ENCODE results near the gene THAP8.
A peak's percentile ranks its signal among the peaks of the same experiment; 100 is the strongest.

The THAP8 gene

DNA sequence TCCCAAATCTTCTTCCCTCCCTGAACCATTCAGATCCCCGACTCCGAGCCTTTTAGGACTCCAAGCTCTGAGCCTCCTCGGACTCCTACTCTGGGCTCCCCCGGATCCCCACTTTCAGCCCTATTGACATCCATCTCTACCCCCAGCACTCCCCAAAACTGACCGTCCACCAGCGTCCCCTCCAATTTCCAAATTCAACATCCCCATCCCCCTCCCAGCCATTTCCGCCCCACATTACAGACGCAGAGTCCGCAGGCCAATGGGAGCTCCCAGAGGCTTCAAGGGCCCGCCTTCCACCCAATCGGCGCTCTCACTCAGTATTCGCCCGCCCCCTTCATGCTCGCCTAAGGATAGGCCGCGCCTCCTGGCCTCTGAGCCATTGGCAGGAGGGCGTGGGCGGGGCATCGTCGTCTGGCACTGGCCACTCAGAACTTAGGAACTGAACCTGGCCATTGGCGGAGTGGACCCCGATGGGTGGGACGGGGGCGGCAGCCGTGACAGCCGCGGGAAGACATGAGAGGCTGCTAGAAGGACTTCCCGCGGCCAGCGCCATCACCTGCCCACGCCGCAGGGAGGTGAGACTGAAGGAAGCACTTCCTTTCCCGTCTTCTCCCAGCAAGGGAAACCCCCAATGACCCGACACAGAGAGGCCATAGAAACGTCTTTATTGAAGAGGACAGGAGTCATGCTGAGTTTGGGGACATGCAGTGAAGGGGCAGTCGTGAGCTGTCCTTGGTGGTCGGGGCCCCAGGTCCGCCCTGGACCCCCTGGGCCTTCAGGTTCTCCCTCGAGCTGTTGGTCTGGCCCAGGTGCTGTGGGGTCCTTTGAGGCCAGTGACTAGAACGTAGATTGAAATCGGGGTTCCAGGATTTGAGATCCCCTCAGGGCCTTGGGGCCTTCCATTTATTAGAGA lies 39.8 kb downstream of the THAP8 start, which contains the start of gene ALKBH6 (continued):
- TF ChIP-seq, protein P1, sequence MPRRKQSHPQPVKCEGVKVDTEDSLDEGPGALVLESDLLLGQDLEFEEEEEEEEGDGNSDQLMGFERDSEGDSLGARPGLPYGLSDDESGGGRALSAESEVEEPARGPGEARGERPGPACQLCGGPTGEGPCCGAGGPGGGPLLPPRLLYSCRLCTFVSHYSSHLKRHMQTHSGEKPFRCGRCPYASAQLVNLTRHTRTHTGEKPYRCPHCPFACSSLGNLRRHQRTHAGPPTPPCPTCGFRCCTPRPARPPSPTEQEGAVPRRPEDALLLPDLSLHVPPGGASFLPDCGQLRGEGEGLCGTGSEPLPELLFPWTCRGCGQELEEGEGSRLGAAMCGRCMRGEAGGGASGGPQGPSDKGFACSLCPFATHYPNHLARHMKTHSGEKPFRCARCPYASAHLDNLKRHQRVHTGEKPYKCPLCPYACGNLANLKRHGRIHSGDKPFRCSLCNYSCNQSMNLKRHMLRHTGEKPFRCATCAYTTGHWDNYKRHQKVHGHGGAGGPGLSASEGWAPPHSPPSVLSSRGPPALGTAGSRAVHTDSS (tag by site-specific recombination; IDR thresholded peaks at IDR 0.05) = no peak
- TF ChIP-seq ZBTB20 (tag by site-specific recombination; IDR thresholded peaks at IDR 0.05) = peak; percentile 55
- TF ChIP-seq SALL2 (tag by site-specific recombination; IDR thresholded peaks at IDR 0.05; ENCODE audit: borderline replicate concordance) = no peak
- peak; percentile 75 for TF ChIP-seq ZNF24 (tag by site-specific recombination; IDR thresholded peaks at IDR 0.05)
- no peak for TF ChIP-seq ZNF292 (tag by site-specific recombination; IDR thresholded peaks at IDR 0.05; ENCODE audit: borderline replicate concordance, low read depth)
- TF ChIP-seq, protein P2, sequence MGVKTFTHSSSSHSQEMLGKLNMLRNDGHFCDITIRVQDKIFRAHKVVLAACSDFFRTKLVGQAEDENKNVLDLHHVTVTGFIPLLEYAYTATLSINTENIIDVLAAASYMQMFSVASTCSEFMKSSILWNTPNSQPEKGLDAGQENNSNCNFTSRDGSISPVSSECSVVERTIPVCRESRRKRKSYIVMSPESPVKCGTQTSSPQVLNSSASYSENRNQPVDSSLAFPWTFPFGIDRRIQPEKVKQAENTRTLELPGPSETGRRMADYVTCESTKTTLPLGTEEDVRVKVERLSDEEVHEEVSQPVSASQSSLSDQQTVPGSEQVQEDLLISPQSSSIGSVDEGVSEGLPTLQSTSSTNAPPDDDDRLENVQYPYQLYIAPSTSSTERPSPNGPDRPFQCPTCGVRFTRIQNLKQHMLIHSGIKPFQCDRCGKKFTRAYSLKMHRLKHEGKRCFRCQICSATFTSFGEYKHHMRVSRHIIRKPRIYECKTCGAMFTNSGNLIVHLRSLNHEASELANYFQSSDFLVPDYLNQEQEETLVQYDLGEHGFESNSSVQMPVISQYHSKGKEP (tag by site-specific recombination; IDR thresholded peaks at IDR 0.05) = no peak
- no peak for TF ChIP-seq ZNF121 (tag by site-specific recombination; IDR thresholded peaks at IDR 0.05)
- TF ChIP-seq MYNN (tag by site-specific recombination; IDR thresholded peaks at IDR 0.05; ENCODE audit: borderline replicate concordance) = no peak
- TF ChIP-seq, protein P3, sequence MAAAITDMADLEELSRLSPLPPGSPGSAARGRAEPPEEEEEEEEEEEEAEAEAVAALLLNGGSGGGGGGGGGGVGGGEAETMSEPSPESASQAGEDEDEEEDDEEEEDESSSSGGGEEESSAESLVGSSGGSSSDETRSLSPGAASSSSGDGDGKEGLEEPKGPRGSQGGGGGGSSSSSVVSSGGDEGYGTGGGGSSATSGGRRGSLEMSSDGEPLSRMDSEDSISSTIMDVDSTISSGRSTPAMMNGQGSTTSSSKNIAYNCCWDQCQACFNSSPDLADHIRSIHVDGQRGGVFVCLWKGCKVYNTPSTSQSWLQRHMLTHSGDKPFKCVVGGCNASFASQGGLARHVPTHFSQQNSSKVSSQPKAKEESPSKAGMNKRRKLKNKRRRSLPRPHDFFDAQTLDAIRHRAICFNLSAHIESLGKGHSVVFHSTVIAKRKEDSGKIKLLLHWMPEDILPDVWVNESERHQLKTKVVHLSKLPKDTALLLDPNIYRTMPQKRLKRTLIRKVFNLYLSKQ (tag by site-specific recombination; IDR thresholded peaks at IDR 0.05; ENCODE audit: borderline replicate concordance) = no peak
- no peak for TF ChIP-seq ZNF837 (tag by site-specific recombination; IDR thresholded peaks at IDR 0.05)
- peak; percentile 88 for TF ChIP-seq KLF8 (tag by site-specific recombination; IDR thresholded peaks at IDR 0.05)
- TF ChIP-seq ZBTB7A (tag by site-specific recombination; IDR thresholded peaks at IDR 0.05; ENCODE audit: low read depth) = peak; percentile 92
- TF ChIP-seq, protein P4, sequence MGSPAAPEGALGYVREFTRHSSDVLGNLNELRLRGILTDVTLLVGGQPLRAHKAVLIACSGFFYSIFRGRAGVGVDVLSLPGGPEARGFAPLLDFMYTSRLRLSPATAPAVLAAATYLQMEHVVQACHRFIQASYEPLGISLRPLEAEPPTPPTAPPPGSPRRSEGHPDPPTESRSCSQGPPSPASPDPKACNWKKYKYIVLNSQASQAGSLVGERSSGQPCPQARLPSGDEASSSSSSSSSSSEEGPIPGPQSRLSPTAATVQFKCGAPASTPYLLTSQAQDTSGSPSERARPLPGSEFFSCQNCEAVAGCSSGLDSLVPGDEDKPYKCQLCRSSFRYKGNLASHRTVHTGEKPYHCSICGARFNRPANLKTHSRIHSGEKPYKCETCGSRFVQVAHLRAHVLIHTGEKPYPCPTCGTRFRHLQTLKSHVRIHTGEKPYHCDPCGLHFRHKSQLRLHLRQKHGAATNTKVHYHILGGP (tag by site-specific recombination; IDR thresholded peaks at IDR 0.05) = no peak
- no peak for TF ChIP-seq ZNF274 (IDR thresholded peaks at IDR 0.05; ENCODE audit: low read length)
- no peak for TF ChIP-seq ZNF274 (tag by site-specific recombination; IDR thresholded peaks at IDR 0.05; ENCODE audit: borderline replicate concordance)
- no peak for TF ChIP-seq ZNF248 (tag by site-specific recombination; IDR thresholded peaks at IDR 0.05)
- no peak for TF ChIP-seq ZBTB8A (tag by site-specific recombination; IDR thresholded peaks at IDR 0.05)
- no peak for TF ChIP-seq ZSCAN23 (tag by site-specific recombination; IDR thresholded peaks at IDR 0.05)
- TF ChIP-seq, protein P5, sequence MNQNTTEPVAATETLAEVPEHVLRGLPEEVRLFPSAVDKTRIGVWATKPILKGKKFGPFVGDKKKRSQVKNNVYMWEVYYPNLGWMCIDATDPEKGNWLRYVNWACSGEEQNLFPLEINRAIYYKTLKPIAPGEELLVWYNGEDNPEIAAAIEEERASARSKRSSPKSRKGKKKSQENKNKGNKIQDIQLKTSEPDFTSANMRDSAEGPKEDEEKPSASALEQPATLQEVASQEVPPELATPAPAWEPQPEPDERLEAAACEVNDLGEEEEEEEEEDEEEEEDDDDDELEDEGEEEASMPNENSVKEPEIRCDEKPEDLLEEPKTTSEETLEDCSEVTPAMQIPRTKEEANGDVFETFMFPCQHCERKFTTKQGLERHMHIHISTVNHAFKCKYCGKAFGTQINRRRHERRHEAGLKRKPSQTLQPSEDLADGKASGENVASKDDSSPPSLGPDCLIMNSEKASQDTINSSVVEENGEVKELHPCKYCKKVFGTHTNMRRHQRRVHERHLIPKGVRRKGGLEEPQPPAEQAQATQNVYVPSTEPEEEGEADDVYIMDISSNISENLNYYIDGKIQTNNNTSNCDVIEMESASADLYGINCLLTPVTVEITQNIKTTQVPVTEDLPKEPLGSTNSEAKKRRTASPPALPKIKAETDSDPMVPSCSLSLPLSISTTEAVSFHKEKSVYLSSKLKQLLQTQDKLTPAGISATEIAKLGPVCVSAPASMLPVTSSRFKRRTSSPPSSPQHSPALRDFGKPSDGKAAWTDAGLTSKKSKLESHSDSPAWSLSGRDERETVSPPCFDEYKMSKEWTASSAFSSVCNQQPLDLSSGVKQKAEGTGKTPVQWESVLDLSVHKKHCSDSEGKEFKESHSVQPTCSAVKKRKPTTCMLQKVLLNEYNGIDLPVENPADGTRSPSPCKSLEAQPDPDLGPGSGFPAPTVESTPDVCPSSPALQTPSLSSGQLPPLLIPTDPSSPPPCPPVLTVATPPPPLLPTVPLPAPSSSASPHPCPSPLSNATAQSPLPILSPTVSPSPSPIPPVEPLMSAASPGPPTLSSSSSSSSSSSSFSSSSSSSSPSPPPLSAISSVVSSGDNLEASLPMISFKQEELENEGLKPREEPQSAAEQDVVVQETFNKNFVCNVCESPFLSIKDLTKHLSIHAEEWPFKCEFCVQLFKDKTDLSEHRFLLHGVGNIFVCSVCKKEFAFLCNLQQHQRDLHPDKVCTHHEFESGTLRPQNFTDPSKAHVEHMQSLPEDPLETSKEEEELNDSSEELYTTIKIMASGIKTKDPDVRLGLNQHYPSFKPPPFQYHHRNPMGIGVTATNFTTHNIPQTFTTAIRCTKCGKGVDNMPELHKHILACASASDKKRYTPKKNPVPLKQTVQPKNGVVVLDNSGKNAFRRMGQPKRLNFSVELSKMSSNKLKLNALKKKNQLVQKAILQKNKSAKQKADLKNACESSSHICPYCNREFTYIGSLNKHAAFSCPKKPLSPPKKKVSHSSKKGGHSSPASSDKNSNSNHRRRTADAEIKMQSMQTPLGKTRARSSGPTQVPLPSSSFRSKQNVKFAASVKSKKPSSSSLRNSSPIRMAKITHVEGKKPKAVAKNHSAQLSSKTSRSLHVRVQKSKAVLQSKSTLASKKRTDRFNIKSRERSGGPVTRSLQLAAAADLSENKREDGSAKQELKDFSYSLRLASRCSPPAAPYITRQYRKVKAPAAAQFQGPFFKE (tag by site-specific recombination; IDR thresholded peaks at IDR 0.05; ENCODE audit: borderline replicate concordance) = no peak
- TF ChIP-seq ZNF777 (tag by site-specific recombination; IDR thresholded peaks at IDR 0.05; ENCODE audit: borderline replicate concordance) = no peak
- 0 out of 2 replicates have a peak, but pooled peaks have one; percentile 26 for TF ChIP-seq ZNF423 (tag by site-specific recombination; IDR thresholded peaks at IDR 0.05)
- TF ChIP-seq, protein P6, sequence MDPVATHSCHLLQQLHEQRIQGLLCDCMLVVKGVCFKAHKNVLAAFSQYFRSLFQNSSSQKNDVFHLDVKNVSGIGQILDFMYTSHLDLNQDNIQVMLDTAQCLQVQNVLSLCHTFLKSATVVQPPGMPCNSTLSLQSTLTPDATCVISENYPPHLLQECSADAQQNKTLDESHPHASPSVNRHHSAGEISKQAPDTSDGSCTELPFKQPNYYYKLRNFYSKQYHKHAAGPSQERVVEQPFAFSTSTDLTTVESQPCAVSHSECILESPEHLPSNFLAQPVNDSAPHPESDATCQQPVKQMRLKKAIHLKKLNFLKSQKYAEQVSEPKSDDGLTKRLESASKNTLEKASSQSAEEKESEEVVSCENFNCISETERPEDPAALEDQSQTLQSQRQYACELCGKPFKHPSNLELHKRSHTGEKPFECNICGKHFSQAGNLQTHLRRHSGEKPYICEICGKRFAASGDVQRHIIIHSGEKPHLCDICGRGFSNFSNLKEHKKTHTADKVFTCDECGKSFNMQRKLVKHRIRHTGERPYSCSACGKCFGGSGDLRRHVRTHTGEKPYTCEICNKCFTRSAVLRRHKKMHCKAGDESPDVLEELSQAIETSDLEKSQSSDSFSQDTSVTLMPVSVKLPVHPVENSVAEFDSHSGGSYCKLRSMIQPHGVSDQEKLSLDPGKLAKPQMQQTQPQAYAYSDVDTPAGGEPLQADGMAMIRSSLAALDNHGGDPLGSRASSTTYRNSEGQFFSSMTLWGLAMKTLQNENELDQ (tag by site-specific recombination; IDR thresholded peaks at IDR 0.05; ENCODE audit: low read depth) = no peak
- TF ChIP-seq KLF16 (tag by site-specific recombination; IDR thresholded peaks at IDR 0.05) = peak; percentile 88
- TF ChIP-seq ZNF830 (tag by site-specific recombination; IDR thresholded peaks at IDR 0.05; ENCODE audit: low read depth) = no peak

All from HEK293 (cell line).